ENCODE data around the gene CYSRT1.
A peak's percentile ranks its signal among the peaks of the same experiment; 100 is the strongest.
"Not testable (repeated sequence)": the region's sequence is repeated elsewhere in the genome, so short reads cannot be mapped to it uniquely, and the experiment has no call there.

The CYSRT1 gene

DNA sequence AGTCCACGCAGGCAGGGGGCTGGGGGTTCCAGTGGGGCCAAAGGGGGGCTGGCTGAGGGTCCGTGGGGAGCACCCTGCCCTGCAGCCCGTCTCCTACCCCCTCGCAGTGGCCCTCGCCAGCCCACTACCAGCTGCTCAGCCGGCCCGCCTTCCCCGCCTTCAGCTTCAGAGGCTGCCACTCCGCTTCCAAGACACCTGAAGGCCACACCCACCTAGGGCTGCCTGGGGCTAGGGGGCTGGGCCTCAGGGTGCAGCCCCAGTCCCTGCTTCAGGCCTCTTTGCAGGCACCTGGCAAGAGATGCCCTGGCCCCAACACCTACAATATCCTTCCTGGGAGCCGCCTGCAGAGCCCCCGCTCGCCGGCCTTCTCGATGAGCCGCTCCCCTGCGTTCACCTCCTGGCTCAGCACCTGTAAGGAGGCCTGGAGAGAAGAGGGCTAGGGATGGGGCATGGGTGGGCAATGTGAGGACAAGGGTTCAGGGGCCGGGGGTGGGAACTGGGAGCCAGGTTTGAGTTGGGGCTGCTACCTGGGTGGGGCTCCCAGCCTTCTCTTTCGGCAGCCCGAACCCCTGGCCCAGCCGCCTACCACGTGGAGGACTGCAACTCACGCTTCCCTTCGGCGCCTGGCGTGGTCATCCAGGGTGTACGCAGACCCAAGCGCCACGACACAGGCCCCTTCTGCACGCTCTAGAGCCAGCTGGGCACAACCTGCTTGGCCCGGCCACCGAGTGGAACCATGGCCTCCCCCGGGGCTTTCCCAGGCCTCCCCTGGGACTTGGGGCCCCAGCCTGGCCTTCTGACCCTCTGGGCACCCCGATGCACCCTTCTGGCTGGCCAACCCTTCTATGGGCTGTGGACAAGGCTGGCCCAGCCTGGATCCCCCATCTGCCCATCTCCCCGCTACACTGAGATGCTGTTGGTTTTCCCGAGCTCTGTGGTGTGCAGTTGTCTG lies 27.9 kb downstream of the CYSRT1 start:
- DNase-seq (ENCODE audit: low read depth in 2 of 2) = no peak

DNA sequence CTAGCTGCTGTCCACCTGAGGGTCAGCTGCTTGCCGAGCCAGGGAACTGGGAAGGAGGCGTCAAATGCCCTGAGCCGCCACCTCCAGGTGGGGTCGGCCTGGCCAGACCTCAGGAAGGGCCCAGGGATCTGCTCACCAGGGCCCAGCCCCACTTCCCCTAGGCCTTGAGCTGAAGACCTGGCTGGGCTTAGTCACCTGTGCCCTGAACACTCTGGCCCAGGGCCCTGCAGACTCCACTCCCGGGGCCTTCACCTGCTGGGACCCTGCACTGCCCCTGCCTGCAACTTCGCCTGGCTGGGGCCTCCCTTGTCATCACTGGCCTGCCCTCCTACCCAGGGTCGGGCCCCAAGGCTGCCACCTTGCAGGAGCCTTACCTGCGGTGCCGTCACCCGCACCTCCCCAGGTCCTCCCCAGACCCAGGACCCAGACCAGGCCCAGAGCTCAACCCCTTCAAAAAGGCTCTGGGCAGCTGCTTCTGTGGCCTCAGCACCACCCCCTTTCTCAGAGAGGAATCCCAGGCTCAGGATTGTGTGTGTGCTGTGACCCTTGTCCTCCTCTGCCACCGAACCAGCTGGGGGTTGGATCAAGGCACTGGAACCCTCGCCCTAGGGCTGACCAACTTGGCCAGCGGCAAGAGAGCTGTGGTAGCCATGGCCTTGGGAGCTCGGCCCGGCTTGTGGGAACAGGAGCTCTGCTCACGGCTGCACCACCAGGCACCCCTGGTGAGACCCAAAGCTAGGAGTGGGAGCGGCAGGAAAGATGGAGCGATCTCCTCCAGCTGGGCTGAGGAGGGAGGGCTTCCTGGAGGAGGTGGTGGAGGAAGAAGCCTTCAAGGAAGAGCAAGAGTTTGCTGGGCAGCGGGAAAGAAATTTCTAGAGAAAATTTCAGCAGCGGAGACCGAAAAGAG lies 29.0 kb downstream of the CYSRT1 start:
- DNase-seq (ENCODE audit: low read depth in 2 of 2) = no peak

DNA sequence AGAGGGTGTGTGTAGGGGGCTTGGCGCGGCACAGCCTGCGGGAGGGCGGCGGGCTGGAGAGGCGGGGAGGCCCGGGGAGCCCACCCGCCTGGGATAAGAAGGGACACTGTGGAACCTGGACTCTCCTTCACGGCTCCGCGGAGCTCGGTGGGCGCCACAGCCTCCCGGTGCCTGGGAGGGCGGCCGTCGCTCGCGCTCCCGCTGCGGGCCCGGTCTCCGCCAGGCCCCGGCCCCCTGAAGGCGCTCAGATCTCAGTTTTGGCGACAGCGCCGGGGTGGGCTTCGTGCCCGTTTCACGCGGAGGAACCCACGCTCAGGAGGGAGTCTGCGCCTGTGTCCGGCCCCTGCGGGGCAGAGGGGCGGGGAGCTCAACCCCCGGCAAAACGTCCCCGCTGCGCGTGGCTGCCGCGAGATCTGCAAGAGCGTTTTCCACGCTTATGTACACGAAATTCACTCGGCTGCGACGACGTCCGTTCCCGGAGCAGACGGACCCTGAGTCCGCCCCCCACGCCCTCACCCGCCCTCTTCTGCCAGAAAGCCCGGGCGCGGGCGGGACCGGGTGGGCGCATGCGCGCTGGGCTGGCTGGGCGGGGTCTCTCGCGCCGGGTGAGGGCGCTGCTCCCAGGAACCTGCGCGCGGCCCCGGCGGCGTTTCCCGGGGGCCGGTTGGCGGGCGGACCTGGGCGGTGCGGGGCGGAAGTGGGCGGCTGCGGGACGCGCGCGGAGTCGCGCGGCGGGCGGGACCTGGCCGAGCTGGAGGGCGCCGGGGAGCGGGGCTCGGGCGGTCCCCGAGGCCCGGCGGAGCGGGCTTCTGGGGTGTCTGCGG lies 29.9 kb downstream of the CYSRT1 start, which contains the start of gene NELFB:
Gene NELFB (plus strand): TSS at position 704 of the 824 bp plus-strand sequence.
- DNase-seq (ENCODE audit: low read depth in 2 of 2) = peak; percentile 98 to 99

DNA sequence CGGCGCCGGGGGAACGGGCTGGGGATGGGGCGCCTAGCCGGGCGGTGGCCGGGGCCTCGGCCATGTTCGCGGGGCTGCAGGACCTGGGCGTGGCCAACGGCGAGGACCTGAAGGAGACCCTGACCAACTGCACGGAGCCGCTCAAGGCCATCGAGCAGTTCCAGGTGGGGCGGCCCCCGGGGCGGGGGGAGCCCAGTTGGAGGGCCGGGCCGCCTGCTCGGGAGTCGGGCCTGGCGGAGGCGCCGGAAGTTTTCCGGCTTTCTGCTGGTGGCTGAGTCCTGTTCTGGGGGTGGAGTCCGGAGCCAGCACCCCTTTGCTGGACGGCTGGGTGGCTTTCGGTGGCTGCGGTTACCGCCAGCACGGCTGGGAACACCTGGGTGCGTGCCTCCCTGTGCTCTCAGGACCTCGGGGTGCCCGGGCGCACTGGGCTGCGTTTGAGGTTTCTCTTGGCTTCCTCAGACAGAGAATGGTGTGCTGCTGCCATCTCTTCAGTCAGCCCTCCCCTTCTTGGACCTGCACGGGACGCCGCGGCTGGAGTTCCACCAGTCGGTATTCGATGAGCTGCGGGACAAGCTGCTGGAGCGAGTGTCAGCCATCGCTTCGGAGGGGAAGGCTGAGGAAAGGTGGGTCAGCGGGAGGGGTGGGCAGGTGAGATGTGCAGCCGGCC lies 30.6 kb downstream of the CYSRT1 start:
- DNase-seq (ENCODE audit: low read depth in 2 of 2) = no peak

DNA sequence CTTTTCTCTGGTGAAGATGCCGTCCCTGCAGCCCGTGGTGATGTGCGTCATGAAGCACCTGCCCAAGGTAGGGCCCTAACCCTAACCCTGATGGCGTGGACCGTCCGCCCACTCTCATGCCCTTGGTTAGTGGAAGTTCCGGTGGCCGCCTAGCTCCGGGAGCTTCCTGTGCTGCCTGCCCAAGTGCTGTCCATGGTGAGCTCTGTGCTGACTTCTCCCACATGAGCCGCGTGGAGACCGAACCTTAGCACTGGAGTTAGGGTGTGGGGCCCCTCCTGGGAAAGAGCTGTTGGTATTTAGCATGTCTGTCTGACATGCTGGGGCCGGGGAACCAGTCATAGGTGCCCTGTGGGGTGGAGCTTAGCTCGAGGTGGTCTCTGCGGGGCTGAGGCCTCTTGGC lies 31.4 kb downstream of the CYSRT1 start:
- DNase-seq (ENCODE audit: low read depth in 2 of 2) = no peak

DNA sequence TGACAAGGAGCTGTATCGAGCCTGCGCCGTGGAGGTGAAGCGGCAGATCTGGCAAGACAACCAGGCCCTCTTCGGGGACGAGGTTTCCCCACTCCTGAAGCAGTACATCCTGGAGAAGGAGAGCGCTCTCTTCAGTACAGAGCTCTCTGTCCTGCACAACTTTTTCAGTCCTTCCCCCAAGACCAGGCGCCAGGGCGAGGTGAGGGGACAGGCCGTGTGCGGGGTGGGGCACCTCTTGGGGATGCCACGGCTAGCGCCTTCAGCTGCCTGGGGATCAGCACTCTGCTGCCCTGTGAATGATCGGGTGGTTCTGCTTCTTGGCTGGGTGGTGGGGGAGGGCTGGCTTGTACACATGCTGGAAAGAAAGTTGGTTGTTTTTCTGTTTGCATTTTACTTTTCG lies 31.9 kb downstream of the CYSRT1 start:
- no peak for DNase-seq (ENCODE audit: low read depth in 2 of 2)

DNA sequence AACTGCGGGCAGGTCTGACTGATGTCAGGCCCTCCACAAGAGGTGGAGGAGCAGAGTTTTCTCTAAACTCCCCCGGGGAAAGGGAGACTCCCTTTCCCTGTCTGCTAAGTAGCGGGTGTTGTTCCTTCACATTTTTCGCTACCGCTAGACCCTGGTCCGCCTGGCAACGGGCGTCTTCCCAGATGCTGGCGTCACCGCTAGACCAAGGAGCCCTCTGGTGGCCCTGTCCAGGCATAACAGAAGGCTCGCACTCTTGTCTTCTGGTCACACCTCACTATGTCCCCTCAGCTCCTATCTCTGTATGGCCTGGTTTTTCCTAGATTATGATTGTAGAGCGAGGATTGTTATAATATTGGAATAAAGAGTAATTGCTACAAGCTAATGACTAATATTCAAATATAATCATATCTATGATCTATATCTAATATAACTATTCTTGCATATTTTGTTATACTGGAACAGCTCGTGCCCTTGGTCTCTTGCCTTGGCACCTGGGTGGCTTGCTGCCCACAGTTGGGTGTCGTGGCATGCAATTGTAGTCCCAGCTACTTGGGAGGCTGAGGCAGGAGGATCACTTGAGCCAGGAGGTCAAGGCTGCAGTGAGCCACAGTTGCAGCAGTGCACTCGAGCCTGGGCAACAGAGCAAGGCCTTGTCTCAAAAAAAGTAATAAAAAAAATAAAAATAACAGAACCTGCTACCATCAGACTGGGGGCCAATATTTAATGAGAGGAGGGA lies 37.4 kb downstream of the CYSRT1 start:
- not testable (repeated sequence) for DNase-seq (ENCODE audit: low read depth in 2 of 2)

DNA sequence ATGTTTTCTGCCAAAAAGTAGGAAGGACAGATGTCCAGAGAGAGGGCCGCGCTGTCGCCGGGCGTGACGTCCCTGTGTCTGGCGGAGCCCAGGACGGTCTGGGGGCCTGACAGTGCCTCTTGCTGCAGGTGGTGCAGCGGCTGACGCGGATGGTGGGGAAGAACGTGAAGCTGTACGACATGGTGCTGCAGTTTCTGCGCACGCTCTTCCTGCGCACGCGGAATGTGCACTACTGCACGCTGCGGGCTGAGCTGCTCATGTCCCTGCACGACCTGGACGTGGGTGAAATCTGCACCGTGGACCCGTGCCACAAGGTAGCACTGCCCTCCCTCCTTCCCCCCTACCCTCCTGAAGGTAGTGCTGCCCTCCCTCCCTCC lies 37.9 kb downstream of the CYSRT1 start:
- DNase-seq (ENCODE audit: low read depth in 2 of 2) = no peak

DNA sequence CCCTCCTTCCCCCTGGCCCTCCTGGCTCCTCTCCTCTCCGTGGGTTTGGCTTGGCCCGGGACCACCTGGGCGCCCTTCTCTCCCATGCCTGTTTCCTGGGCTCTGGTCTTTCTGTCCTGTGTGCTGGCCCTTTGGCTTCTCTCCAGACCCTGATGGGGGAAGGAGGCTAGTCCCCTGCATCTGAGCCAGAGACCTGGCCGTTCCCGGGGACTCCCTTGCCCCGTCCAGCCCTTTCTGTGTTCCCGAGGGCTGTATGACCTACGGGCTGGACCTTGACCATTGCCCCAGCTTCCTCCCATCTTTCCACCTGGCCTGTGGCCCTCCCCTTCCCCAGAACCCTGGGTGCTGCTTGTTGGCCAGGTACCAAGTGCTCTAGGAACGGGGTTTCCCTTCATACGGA lies 38.5 kb downstream of the CYSRT1 start:
- DNase-seq (ENCODE audit: low read depth in 2 of 2) = no peak

DNA sequence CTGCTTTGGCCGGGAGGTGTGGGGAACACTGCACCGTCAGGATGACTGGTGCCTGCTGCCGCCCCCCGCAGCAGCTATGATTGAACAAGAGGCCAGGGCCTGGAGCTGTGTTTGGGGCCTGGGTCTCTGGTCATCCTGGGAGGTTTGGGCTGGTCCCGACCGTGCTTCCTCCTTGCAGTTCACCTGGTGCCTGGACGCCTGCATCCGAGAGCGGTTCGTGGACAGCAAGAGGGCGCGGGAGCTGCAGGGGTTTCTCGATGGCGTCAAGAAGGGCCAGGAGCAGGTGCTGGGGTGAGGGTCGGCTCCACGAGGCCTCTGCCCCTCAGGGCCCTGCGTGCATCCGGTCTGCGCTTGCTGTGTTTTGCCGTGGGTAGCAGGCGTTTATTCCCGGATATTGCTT lies 39.1 kb downstream of the CYSRT1 start:
- no peak for DNase-seq (ENCODE audit: low read depth in 2 of 2)

DNA sequence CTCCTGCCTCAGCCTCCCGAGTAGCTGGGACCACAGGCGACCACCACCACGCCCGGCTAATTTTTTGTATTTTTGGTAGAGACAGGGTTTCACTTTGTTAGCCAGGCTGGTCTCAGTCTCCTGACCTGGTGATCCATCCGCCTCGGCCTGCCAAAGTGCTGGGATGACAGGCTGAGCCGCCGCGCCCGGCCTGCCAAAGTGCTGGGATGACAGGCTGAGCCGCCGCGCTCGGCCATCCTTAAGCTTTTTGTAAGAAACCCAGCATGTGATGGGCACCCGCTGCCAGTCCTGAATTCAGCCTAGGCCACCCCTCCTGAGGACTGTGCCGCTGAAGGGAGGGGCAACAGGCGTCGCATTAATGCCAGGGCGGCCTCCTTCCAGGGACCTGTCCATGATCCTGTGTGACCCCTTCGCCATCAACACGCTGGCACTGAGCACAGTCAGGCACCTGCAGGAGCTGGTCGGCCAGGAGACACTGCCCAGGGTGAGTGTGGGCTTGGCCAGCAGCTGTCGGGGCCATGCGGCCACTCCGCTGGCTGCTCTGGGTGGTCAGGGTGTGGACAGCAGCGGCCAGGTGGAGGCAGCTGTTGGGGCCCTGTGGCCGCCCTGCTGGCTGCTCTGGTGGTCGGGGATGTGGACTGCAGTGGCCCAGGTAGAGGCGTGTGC lies 40.7 kb downstream of the CYSRT1 start:
- no peak for DNase-seq (ENCODE audit: low read depth in 2 of 2)

DNA sequence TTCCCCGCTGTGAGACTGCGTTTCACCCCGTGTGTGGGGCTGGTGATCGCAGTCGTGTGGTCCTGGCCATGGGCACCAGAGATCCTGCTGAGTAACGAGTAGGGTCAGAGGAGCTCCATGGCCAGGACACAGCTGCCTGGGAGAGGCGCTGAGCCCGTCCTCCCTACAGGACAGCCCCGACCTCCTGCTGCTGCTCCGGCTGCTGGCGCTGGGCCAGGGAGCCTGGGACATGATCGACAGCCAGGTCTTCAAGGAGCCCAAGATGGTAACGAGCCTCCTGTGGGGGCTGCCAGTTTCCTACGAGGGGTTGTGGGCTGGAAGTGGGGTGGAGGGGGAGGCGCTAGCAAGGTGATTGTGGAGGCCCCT lies 41.2 kb downstream of the CYSRT1 start:
- DNase-seq (ENCODE audit: low read depth in 2 of 2) = no peak

DNA sequence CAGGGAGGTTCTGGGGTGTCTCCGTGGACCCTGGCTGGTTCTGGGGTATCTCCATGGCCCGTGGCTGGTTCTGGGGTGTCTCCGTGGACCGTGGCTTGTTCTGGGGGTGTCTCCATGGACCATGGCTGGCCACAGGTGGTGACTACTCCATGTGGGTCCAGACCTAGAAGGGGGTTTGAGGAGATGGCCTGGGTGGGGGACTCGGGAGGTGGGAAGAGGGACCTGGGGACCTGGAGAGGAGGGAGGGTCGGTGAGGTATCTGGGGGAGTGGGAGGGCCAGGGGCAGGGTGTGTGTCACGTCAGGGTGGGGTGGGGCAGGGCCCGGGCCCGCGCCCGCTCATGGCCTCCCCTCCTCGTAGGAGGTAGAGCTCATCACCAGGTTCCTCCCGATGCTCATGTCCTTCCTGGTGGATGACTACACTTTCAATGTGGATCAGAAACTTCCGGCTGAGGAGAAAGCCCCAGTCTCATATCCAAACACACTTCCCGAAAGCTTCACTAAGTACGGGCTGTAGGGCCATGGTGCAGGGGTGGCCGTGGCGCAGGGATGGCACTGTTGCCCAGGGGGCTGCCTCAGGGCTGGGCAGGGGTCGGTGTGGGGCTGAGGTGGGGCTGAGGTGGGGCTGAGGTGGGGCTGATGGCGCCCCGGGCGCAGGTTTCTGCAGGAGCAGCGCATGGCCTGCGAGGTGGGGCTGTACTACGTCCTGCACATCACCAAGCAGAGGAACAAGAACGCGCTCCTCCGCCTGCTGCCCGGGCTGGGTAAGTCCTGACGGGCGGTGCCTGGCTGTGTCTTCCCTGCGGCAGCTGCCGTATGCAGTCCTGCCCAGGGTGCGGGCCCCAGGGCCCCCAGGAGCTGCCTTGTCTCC lies 41.8 kb downstream of the CYSRT1 start:
- no peak for DNase-seq (ENCODE audit: low read depth in 2 of 2)

DNA sequence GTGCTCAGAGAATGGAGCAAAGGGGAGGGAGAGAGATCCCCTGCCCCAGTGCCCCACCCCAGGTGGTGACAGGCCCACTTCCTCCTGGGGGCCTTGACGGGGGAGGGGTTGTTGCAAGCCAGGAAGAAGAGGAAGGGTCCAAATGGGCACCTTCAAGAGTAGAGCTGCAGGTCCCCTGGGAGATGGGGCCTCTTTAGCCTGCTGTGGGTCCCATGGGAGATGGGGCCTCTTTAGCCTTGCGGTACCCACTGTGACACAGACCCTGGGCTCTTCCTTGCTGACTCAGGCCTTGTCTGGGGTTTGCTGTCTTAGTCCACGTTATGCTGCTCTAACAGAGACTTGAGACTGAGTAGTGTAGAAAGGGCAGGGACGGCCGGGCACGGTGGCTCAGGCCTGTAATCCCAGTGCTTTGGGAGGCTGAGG lies 43.0 kb downstream of the CYSRT1 start:
- DNase-seq (ENCODE audit: low read depth in 2 of 2) = no peak

DNA sequence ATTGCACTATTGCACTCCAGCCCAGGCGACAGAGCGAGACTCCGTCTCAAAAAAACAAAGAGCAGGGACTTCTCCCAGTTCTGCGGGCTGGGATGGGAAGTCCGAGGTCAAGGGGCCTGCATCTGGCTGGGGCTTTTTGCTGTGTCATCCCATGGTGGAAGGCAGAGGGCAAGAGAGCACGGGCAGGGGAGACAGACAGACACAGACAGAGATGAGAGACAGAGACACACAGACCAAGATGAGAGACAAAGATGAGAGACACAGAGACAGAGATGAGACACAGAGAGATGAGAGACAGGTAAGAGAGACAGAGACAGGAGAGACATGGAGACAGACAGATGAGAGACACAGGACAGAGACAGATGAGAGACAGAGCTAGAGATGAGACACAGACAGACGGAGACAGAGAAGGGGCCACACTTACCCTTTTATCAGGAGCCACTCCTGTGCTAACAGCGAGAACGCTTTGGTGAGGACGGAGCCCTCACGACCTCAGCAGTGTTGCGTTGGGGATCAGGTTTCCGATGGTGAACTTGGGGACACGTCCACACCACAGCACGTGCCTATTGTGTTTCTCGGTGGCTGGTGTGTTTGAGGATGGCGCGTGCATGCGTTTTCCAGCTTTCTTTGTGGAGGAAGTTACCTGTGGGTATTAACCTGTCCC lies 43.7 kb downstream of the CYSRT1 start:
- DNase-seq (ENCODE audit: low read depth in 2 of 2) = no peak

DNA sequence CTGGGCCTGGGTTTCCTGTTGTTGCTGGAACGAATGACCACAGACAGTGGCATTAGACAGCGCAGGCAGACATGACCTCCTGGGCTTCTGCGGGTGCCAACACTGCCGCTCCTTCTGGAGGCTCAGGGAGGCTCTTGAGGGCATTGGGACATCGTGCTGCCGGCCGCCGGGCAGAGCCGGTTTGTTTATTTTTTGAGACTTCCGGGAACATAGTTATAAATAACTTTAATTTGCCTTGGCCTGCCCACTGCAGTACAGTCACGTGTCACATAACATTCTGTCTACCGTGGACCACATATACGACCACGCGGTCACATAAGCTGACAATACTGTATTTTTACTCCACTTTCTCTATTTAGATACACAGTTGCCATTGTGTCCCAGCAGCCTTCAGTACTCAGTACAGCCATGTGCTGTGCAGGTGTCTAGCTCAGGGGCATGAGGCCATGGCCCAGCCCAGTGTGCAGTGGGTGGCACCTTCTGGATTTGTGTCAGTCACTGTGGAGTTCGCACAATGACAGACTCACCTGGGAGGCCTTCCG lies 44.3 kb downstream of the CYSRT1 start:
- DNase-seq (ENCODE audit: low read depth in 2 of 2) = no peak

DNA sequence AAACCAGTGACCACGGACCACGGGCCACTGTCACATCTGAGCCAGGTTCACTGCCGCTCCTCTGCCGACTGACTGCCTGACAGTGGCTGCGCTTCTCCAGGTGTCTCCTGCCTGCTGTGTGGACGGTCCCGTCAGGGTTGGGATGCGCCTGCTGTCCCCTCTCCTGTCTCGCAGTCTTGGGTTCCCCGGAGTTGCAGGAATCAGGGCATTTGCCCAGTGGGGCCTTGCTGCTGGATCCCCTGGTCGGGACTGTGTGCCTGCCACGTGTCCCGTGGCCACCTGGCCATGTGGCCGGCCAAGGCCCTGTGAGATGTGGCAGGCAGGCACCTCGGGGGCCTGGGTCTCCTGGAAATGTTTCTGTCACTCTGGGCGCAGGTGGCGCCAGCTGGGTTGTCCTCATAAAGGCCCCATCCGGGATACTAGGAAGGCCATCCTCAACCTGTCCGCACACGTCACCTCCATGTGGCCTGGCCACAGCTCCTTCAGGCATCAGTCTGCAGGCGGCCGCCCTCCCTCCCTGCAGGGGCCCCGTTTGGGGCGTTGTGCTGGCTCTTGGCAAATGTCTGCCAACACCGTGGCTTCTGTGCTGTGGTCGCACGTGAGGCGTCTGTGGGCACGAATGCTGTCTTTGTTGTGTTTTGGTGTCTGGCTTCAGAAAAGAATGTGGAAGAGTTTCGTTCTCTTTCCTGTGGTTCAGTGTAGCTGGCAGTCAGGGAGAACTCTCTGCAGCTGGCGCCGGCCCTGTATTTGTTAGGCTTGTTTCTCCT lies 46.1 kb downstream of the CYSRT1 start:
- no peak for DNase-seq (ENCODE audit: low read depth in 2 of 2)
